GM19240 (cell line): ENCODE results near the gene OR10A3.

Experiments used
- DNase-seq: peaks from one replicate; pipeline ENCODE4 v3.0.0; 2011; ENCODE audit warnings: low spot score; ENCODE audit not compliant: insufficient read length

Gene OR10A3

GRCh38 chr11:7892840-7893254 lies 48.7 kb downstream of the OR10A3 start:
- DNase-seq, result peak; percentile 23

GRCh38 chr11:7892059-7892699 lies 49.3 kb downstream of the OR10A3 start:
- DNase-seq, result no peak

GRCh38 chr11:7890417-7891172 lies 50.9 kb downstream of the OR10A3 start:
- DNase-seq, result no peak

- no peak for DNase-seq
Measured at GRCh38 chr11:7889985-7890384, 51.5 kb downstream of the OR10A3 start.
